Lower leg skin (tissue), 3 donors: ENCODE measurements around the gene BCL2L1.
"Not testable (repeated sequence)": the region's sequence is repeated elsewhere in the genome, so short reads cannot be mapped to it uniquely, and the experiment has no call there.

ENCODE experiments used
- CTCF ChIP-seq, 3 donors: fragments of 450-650 bp; IDR thresholded peaks; one replicate each; pipeline ENCODE4 v1.5.1; 2016; ENCODE audit warnings: antibody characterized with exemption in 3 of 3, mild to moderate bottlenecking in 3 of 3, moderate library complexity in 2 of 3
- POLR2A ChIP-seq, 2 donors: fragments of 450-650 bp; IDR thresholded peaks; one replicate each; pipeline ENCODE4 v1.6.1; 2016 to 2017; ENCODE audit warnings: antibody characterized with exemption in 2 of 2, mild to moderate bottlenecking in 1 of 2, moderate library complexity in 1 of 2

- not testable (repeated sequence) for TF ChIP-seq CTCF, POLR2A (IDR thresholded peaks at IDR 0.05)
These were observed 24.4 kb upstream of the BCL2L1 start for GRCh38 chr20:31747028-31747427.
